HG03103 (cell line): Measurements from ENCODE around the gene COL26A1.
"Not testable (repeated sequence)": the region's sequence is repeated elsewhere in the genome, so short reads cannot be mapped to it uniquely, and the experiment has no call there.

Source experiments
- ATAC-seq: cut with Tn5 transposase; IDR thresholded peaks from one replicate; pipeline ENCODE4 v1.9.1; 2021; ENCODE audit warnings: low read depth; ENCODE audit not compliant: unreplicated experiment

Gene COL26A1

GRCh38 chr7:101436221-101436735 lies 73.6 kb downstream of the COL26A1 start:
- no peak for ATAC-seq

GRCh38 chr7:101436857-101437576 lies 74.3 kb downstream of the COL26A1 start:
- ATAC-seq = no peak

- no peak for ATAC-seq
Observed at GRCh38 chr7:101441890-101442289, 79.2 kb downstream of the COL26A1 start.

DNA sequence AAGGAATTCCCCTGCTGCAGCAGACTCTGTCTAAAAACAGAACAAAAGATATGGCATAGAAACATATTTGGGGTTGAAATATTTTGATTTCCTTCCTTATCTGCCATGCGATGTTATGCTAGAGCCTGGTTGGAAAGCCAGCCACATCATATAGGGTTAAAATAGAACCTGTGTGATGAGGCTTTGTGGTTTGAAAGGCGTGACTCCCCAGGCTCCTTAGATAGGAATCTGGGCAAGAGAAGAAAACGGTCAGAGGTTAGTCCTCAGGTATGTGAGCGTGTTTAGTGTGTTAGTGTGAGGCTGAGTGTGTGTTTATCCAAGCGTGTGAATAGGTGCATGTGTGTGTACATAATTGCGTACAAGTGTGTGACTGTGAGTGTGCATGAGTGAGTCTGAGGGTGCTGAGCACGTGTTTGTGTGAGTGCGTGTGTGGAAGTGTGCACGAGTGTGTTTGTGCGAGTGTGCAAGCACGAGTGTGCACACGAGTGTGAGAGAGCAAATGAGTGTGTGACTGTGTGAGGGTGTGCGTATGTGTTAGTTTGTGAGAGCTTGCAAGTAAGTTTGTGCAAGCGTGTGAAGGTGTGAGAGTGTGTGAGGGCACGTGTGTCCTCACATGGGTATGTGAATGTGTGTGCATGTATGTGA lies 79.9 kb downstream of the COL26A1 start:
- ATAC-seq = no peak

DNA sequence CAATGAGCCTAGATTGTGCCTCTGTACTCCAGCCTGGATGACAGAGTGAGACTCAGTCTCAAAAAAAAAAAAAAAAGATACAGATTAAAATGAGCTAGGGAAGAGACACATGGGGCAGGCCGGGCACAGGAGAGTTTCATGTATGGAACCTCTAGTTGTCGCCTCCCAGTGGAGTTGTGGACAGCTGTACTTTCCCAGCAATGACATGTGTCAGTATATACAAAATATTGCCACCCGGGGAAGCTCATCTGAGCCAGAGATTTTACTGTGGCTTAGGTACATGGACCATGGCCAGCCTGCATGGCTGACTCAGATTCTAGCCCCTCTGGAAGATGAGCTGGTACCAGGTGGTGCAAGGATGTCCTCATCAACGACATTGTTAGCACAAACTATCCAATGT lies 87.4 kb downstream of the COL26A1 start:
- ATAC-seq = no peak

DNA sequence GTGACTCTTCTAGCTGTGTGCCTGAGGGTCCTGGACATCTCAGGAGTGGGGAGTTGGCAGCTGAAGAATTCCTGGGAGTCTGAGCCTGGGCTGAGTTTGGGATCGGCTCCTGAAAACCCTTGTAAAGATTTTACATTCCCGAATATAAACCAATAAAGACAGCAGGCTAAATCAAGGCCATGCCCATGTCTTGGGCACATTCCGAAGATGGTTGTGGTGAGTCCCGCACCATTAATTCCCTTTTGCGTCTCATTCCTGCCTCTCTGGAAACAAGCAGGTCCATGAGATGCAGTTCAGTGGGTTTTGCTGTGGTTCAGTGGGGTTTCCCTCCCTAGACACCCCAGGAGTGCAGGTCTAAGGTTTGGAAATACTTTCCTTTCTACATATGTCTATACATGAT lies 90.9 kb downstream of the COL26A1 start:
- no peak for ATAC-seq

DNA sequence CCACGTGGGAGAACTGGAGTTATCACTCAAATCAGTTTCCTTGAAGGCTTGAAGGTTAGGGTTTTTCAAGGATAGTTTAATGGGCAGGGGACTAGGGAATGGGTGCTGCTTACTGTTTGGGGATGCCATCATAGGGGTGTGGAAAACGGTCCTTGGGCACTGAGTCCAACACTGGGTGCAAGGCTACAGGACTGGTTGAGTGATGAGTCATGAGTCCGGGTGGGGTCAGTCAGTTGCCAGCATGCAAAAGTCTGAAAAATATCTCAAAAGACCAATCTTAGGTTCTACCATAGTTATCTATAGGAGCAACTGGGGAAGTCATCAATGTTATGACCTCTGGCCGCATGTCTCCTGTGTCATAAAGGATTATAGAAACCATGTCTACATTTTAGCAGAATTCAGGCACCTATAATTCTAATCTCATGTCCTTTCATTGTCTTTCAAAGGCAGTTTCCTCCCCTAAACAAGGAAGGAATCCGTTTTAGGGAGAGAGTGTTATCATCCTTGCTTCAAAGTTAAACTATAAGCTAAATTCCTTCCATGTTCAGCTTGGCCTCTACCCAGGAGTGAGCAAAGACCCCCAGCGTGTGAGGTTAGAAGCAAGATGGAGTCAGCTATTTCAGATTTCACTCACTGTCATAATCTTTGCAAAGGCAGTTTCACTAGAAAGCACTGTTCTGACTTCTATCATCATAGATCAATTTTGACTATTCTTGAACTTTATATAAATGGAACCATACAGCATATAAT lies 94.5 kb downstream of the COL26A1 start:
- no peak for ATAC-seq

DNA sequence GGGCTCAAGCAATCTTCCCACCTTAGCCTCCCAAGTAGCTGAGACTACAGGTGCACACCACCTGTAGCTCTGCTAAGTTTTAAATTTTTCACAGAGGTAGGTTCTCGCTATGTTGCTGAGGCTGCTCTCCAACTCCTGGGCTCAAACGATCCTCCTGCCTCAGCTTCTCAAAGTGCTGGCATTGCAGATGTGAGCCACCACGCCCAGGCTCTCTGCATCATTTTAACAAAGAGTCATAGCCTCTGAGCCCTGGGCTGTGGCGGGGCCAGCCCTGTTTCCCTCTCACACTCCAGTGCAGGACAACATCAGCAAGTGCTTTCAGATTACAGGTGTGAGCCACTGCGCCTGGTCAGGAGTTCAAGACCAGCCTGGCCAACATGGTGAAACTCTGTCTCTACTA lies 102.5 kb downstream of the COL26A1 start:
- no peak for ATAC-seq

GRCh38 chr7:101465576-101466196 lies 103.0 kb downstream of the COL26A1 start:
- no peak for ATAC-seq

DNA sequence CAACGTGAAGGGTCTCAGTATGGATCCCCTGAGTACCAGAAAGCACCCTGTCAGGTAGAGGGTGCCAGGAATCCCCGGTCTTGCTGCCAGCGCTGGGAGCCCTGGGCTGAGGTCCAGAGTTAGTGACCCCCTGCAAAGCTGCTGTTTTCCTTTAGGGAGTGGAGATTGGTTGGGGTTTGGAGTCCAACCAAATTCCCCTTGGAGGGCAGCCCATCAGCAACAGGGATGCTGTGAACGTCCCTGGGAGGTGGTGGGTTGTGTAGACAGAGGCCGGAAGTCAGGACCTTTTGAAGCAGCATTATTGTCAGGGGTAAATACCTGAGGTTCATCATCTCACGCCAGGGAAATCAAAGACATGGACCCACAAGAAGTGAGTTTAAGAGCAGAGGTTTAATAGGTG lies 104.2 kb downstream of the COL26A1 start:
- no peak for ATAC-seq

GRCh38 chr7:101468546-101469275 lies 106.0 kb downstream of the COL26A1 start:
- ATAC-seq = no peak

GRCh38 chr7:101470668-101471487 lies 108.2 kb downstream of the COL26A1 start:
- no peak for ATAC-seq

DNA sequence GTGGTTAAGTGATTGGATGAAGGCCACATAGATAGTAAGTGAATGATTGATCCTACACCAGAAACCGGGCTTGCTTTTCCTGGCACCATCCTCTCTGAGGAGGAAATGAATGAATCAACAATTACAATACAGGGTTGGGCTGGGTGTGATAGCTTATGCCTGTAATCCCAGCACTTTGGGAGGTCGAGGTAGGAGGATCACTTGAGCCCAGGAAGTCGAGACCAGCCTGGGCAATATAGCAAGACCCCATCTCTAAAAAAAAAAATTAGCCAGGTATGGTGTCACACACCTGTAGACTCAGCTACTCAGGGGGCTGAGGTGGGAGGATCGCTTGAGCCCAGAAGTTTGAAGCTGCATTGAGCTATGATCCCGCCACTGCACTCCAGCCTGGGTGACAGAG lies 111.5 kb downstream of the COL26A1 start:
- no peak for ATAC-seq

DNA sequence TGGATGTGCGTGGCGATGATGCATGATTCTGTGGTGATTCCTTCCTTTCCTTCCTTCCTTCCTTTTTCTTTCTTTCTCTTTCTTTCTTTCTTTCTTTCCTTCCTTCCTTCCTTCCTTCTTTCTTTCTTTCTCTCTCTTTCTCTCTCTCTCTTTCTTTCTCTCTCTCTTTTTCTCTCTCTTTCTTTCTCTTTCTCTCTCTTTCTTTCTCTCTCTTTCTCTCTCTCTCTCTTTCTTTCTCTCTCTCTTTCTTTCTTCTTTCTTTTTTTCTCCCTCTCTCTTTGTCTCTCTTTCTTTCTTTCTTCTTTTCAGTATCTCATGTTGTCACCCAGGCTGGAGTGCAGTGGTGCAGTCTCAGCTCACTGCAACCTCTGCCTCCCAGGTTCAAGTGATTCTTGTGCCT lies 113.0 kb downstream of the COL26A1 start:
- not testable (repeated sequence) for ATAC-seq

- ATAC-seq = no peak
Observed at GRCh38 chr7:101479217-101479616, 116.5 kb downstream of the COL26A1 start.

- ATAC-seq = not testable (repeated sequence)
Observed at GRCh38 chr7:101486056-101486432, 123.4 kb downstream of the COL26A1 start.

GRCh38 chr7:101486433-101487104 lies 123.9 kb downstream of the COL26A1 start:
- no peak for ATAC-seq

DNA sequence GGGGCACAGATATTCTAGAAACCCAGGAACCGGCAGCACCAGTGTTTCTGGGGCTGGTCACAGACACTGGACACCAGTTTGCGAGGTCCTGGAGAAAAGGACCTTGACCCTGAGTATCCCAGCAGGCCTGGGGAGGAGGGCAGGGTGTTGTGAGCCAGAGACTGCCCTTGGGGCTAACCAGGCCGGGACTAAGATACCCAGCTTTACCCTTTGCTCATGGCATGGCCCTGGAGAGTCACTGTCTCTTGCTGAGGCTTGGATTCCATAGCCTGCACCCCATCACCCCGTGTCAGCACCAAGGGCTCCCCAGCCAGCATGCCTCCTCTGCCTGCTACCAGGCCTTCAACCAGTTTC lies 124.4 kb downstream of the COL26A1 start:
- ATAC-seq = no peak

- no peak for ATAC-seq
Observed at GRCh38 chr7:101487753-101488152, 125.1 kb downstream of the COL26A1 start.
